ENCODE data around the gene GBP7. TPM values are rescaled to one million over a fixed set of nuclear protein-coding genes. Genes with fewer than 3 reads are reported as not detected.

GBP7 gene
- total and polyA plus RNA-seq, 10 of the 15 experiments (the other 5 are each of a cell fraction or from before 2014, with no cell fraction given): not detected

DNA sequence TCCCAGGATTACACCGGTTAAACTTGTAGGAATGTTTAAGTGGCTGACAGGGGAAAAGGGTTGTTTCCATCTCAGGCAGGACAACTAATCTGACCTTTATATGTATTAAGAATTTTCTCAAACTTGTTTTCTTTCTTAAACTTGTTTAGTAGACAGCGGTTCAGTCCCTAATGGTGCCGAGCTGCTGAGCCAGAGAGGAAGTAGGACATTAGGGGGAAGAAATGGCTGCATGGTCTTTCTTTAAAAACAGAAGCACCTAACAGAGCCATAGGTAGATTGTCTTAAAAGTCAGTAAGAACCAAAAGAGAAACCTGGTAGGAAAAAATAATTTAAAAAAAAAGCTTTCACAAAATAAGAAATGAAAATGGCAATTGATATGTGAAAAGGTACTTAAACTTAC is 19.7 kb upstream of the GBP7 start:
- Histone ChIP-seq H3K27ac (ENCODE audit: control insufficient read depth, insufficient read depth) (no peak overlapping the region), H3K36me3 (ENCODE audit: control insufficient read depth in 2 of 2, insufficient read depth in 2 of 2, low read length in 1 of 2) (no peaks in the 10 kb centered on the region)

More for the DNA sequence above, 19.7 kb upstream of the GBP7 start:
- Histone ChIP-seq H3K79me2 (ENCODE audit: control insufficient read depth, insufficient read depth, low read length) (no peaks in the 10 kb centered on the region), H2AFZ (ENCODE audit: control insufficient read depth, low read depth, low read length) (no peak overlapping the region), H4K20me1 (ENCODE audit: control insufficient read depth, insufficient read depth) (no peaks in the 10 kb centered on the region), H3K4me3 (no peak overlapping the region), H3K4me1 (ENCODE audit: control insufficient read depth, insufficient read depth, low read length) (peaks cover 9% of the 10 kb centered on the region), H3K27me3 (replicated peaks in 1 of 2; ENCODE audit: control insufficient read depth in 2 of 2, insufficient read depth in 2 of 2, low read length in 1 of 2) (no peaks in the 10 kb centered on the region), H3K9ac (ENCODE audit: control insufficient read depth, insufficient read depth, low read length) (no peak overlapping the region), H3K4me2 (ENCODE audit: control insufficient read depth, insufficient read depth) (no peak overlapping the region), H3K9me3 (replicated peaks; ENCODE audit: control insufficient read depth, insufficient read depth, low read length) (no peaks in the 10 kb centered on the region)
- intact Hi-C loops (cut with micrococcal nuclease; ENCODE audit: unreplicated experiment) (loop anchor here (5.0 kb wide), 2 partner anchors 82 to 133 kb away; no protein-coding TSS in a partner anchor), in situ Hi-C loops (cut with MboI) (no loop called here)
- RAD21 ChIA-PET (ENCODE audit: unreplicated experiment): interaction anchor here (1.2 kb wide), 1 partner anchor 161 kb away, joined by 3 read pairs; no protein-coding TSS in a partner anchor
- no peak for DNase-seq (ENCODE audit: low read depth, low spot score)
- 96% methylated on average over 3 of the region's 3 CpGs for WGBS (ENCODE audit: insufficient coverage, insufficient replicate concordance, low lambda C conversion rate, missing lambda C conversion rate)
- no TSS peak for BruUV-seq (replicated peaks)
- ATAC-seq: no peak
- SMC1A ChIA-PET (ENCODE audit: uncharacterized antibody, unreplicated experiment): interaction anchor here (0.8 to 1.3 kb wide), 3 partner anchors 21 to 256 kb away, joined by 3 to 4 read pairs (median 4); no protein-coding TSS in a partner anchor
- POLR2A ChIA-PET: no interaction called here
- TF ChIP-seq, protein P1, sequence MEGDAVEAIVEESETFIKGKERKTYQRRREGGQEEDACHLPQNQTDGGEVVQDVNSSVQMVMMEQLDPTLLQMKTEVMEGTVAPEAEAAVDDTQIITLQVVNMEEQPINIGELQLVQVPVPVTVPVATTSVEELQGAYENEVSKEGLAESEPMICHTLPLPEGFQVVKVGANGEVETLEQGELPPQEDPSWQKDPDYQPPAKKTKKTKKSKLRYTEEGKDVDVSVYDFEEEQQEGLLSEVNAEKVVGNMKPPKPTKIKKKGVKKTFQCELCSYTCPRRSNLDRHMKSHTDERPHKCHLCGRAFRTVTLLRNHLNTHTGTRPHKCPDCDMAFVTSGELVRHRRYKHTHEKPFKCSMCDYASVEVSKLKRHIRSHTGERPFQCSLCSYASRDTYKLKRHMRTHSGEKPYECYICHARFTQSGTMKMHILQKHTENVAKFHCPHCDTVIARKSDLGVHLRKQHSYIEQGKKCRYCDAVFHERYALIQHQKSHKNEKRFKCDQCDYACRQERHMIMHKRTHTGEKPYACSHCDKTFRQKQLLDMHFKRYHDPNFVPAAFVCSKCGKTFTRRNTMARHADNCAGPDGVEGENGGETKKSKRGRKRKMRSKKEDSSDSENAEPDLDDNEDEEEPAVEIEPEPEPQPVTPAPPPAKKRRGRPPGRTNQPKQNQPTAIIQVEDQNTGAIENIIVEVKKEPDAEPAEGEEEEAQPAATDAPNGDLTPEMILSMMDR (IDR thresholded peaks at IDR 0.05 in 2 of 3, conservative IDR thresholded peaks at IDR 0.05 in 1 of 3; ENCODE audit: control insufficient read depth in 2 of 3, extremely low read depth in 1 of 3, insufficient read depth in 1 of 3, low read depth in 3 of 3, low read length in 3 of 3): no peak
- TF ChIP-seq EGR1 (IDR thresholded peaks at IDR 0.05; ENCODE audit: borderline replicate concordance in 1 of 2, low read depth in 2 of 2, low read length in 2 of 2) (no peak), BHLHE40 (IDR thresholded peaks at IDR 0.05; ENCODE audit: borderline replicate concordance in 1 of 2, low read depth in 2 of 2, low read length in 1 of 2) (no peak), YY1 (IDR thresholded peaks at IDR 0.05; ENCODE audit: low read depth, low read length) (0 out of 2 replicates have a peak, but pooled peaks have one; percentile 47), SPI1 (IDR thresholded peaks at IDR 0.05; ENCODE audit: borderline replicate concordance, insufficient read depth, low read depth, low read length) (peak; percentile 55; the same call in 1 of the 2 replicates)
- FAIRE-seq: no peak
- CTCF ChIA-PET: no interaction called here

Data from GM12878 (cell line).